ENCODE data around the gene LCE2B. TPM values are rescaled to one million over a fixed set of nuclear protein-coding genes. Genes with fewer than 3 reads are reported as not detected.
A peak's percentile ranks its signal among the peaks of the same experiment; 100 is the strongest.

LCE2B gene
- total RNA-seq, 1 experiment from 2014 or later = not detected

DNA sequence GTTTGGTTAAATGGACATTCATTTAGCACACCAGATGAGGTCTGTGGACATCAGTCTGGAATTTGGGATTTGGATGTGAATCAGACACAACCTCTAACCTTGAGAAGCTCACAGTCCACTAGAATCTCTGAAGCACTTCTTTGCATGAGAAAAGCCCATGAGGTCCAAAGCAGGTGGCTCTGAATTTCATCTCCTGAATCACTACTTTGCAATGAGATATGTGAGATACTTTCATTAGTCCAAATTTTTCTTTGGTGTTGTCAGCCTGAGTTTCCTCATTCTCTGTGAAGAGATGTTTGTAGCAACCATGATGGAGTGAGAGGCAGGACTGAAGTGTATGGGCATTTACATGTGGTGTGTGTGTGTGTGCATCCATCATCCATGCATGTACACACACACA is 39.3 kb upstream of the LCE2B start:
- DNase-seq = no peak
- no TSS peak for BruUV-seq (replicated peaks)

DNA sequence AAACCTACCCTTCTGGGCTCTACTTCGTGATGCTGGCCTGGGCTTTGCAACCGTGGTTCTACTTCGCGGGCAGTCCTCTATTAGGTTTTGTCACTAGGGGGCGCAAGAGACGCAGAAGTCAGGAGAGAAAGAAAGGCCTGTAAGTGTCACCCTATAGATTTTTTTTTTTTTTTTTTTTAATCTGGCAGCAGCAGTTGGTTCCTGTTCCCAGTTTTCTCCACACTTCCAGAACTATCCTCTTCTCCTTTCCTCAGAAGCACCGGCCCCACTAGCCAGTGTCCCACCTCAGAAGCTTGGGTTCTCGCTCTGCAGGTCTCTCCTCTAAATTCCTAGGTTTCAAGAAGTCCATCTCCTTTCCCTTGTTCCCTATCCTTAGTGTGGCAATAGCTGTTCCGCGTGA is 31.8 kb upstream of the LCE2B start:
- intact Hi-C loops (cut with micrococcal nuclease; ENCODE audit: unreplicated experiment) = no loop called here
- no peak overlapping the region for H3K4me2 ChIP-seq
- H3K4me3 ChIP-seq = no peak overlapping the region
- H3K79me2 ChIP-seq (ENCODE audit: low read depth) = no peaks in the 10 kb centered on the region
- BruUV-seq (replicated peaks) = no TSS peak
- no peaks in the 10 kb centered on the region for H3K4me1 ChIP-seq (replicated peaks; ENCODE audit: insufficient read depth)
- H3K27ac ChIP-seq = no peak overlapping the region
- H3K27me3 ChIP-seq (ENCODE audit: insufficient read depth, low read depth) = peaks cover 15% of the 10 kb centered on the region
- no peaks in the 10 kb centered on the region for H3F3A ChIP-seq (ENCODE audit: insufficient read depth, low read depth)
- no peaks in the 10 kb centered on the region; the same call in 1 of the 2 replicates for H3K9me3 ChIP-seq (ENCODE audit: insufficient read depth, low read depth)
- POLR2A ChIA-PET (ENCODE audit: unreplicated experiment) = no interaction called here
- TF ChIP-seq EZH2 (IDR thresholded peaks at IDR 0.05; ENCODE audit: low read depth) (no peak), CTCF (conservative IDR thresholded peaks at IDR 0.05) (peak; percentile 85)
- DNase-seq = peak; percentile 36 to 56
- CTCF ChIA-PET = no interaction called here
- H3K36me3 ChIP-seq (ENCODE audit: low read depth) = no peaks in the 10 kb centered on the region
- H3K9me2 ChIP-seq (ENCODE audit: insufficient read depth) = no peaks in the 10 kb centered on the region
- H2AFZ ChIP-seq = no peak overlapping the region
- no peaks in the 10 kb centered on the region; the same call in 1 of the 2 replicates for H4K20me1 ChIP-seq (ENCODE audit: insufficient read depth)

More for the DNA sequence above, 39.3 kb upstream of the LCE2B start:
- TF ChIP-seq EZH2 (IDR thresholded peaks at IDR 0.05; ENCODE audit: low read depth) (no peak), CTCF (conservative IDR thresholded peaks at IDR 0.05) (no peak)
- H3K4me3 ChIP-seq = no peak overlapping the region
- no peak overlapping the region for H3K4me2 ChIP-seq
- H3K79me2 ChIP-seq (ENCODE audit: low read depth) = no peaks in the 10 kb centered on the region
- H4K20me1 ChIP-seq (ENCODE audit: insufficient read depth) = no peaks in the 10 kb centered on the region; the same call in 1 of the 2 replicates
- intact Hi-C loops (cut with micrococcal nuclease; ENCODE audit: unreplicated experiment) = no loop called here
- no peaks in the 10 kb centered on the region for H3K9me3 ChIP-seq (ENCODE audit: insufficient read depth, low read depth)
- H3F3A ChIP-seq (ENCODE audit: insufficient read depth, low read depth) = no peaks in the 10 kb centered on the region
- ChIA-PET POLR2A (ENCODE audit: unreplicated experiment) (no interaction called here), CTCF (no interaction called here)
- H3K4me1 ChIP-seq (replicated peaks; ENCODE audit: insufficient read depth) = no peaks in the 10 kb centered on the region
- H2AFZ ChIP-seq = no peak overlapping the region
- no peak overlapping the region for H3K27ac ChIP-seq
- no peaks in the 10 kb centered on the region for H3K36me3 ChIP-seq (ENCODE audit: low read depth)
- peaks cover 9% of the 10 kb centered on the region for H3K27me3 ChIP-seq (ENCODE audit: insufficient read depth, low read depth)
- H3K9me2 ChIP-seq (ENCODE audit: insufficient read depth) = no peaks in the 10 kb centered on the region

GRCh38 chr1:152656459-152656858 is 29.5 kb upstream of the LCE2B start:
- no peaks in the 10 kb centered on the region; the same call in 1 of the 2 replicates for H3K9me3 ChIP-seq (ENCODE audit: insufficient read depth, low read depth)
- H3K27me3 ChIP-seq (ENCODE audit: insufficient read depth, low read depth) = peaks cover 22% of the 10 kb centered on the region
- no TSS peak for BruUV-seq (replicated peaks)
- no peaks in the 10 kb centered on the region for H3K9me2 ChIP-seq (ENCODE audit: insufficient read depth)
- ChIA-PET POLR2A (ENCODE audit: unreplicated experiment) (no interaction called here), CTCF (no interaction called here)
- H3K4me2 ChIP-seq = no peak overlapping the region
- DNase-seq = no peak
- no peak overlapping the region for H3K27ac ChIP-seq
- no peak overlapping the region for H3K4me3 ChIP-seq
- H3K79me2 ChIP-seq (ENCODE audit: low read depth) = no peaks in the 10 kb centered on the region
- H3K4me1 ChIP-seq (replicated peaks; ENCODE audit: insufficient read depth) = no peaks in the 10 kb centered on the region
- H2AFZ ChIP-seq = no peak overlapping the region
- no peaks in the 10 kb centered on the region; the same call in 1 of the 2 replicates for H4K20me1 ChIP-seq (ENCODE audit: insufficient read depth)
- H3K36me3 ChIP-seq (ENCODE audit: low read depth) = no peaks in the 10 kb centered on the region
- H3F3A ChIP-seq (ENCODE audit: insufficient read depth, low read depth) = no peaks in the 10 kb centered on the region
- intact Hi-C loops (cut with micrococcal nuclease; ENCODE audit: unreplicated experiment) = no loop called here
- TF ChIP-seq CTCF (conservative IDR thresholded peaks at IDR 0.05) = no peak
- TF ChIP-seq EZH2 (IDR thresholded peaks at IDR 0.05; ENCODE audit: low read depth) = no peak

Measured in PC-9 (cell line).